Trophoblast cell (in vitro differentiated cells and primary cell): ENCODE measurements around the gene GHSR.

Source experiments
- DNase-seq, 2 donors: peaks; one replicate each; pipeline ENCODE4 v3.0.0-alpha.2; 2016
- H2AFZ ChIP-seq: 2 replicates; pipeline ENCODE4 v1.6.1; 2013; ENCODE audit warnings: low read length, moderate library complexity, mild to moderate bottlenecking; ENCODE audit not compliant: insufficient read depth, poor library complexity
- H2AK5ac ChIP-seq: 2 replicates; pipeline ENCODE4 v1.6.1; 2013; ENCODE audit warnings: mild to moderate bottlenecking, low read length
- H2BK120ac ChIP-seq: 2 replicates; pipeline ENCODE4 v1.6.1; 2013; ENCODE audit warnings: low read length, mild to moderate bottlenecking, moderate library complexity; ENCODE audit not compliant: insufficient read depth, poor library complexity
- H2BK12ac ChIP-seq: 2 replicates; pipeline ENCODE4 v1.6.1; 2013; ENCODE audit warnings: mild to moderate bottlenecking, low read length, moderate library complexity
- H2BK5ac ChIP-seq: 2 replicates; pipeline ENCODE4 v1.6.1; 2013; ENCODE audit warnings: low read length, low read depth, moderate library complexity, mild to moderate bottlenecking; ENCODE audit not compliant: poor library complexity
- H3K14ac ChIP-seq: 2 replicates; pipeline ENCODE4 v1.6.1; 2013; ENCODE audit warnings: mild to moderate bottlenecking, low read length
- H3K18ac ChIP-seq: 2 replicates; pipeline ENCODE4 v1.6.1; 2013; ENCODE audit warnings: mild to moderate bottlenecking, low read length
- H3K23ac ChIP-seq: 2 replicates; pipeline ENCODE4 v1.6.1; 2013; ENCODE audit warnings: low read length
- H3K27ac ChIP-seq: 2 replicates; pipeline ENCODE4 v1.5.1; 2013; ENCODE audit warnings: low read depth, mild to moderate bottlenecking, inconsistent platforms, low read length, moderate library complexity
- H3K27me3 ChIP-seq: 2 replicates; pipeline ENCODE4 v1.6.1; 2013; ENCODE audit warnings: inconsistent platforms, mild to moderate bottlenecking, low read length, moderate library complexity; ENCODE audit not compliant: insufficient read depth
- H3K36me3 ChIP-seq, 2 experiments: 1 replicate in 1 of 2; 2 replicates in 1 of 2; pipeline ENCODE4 v1.6.1; 2013; ENCODE audit warnings: low read length in 2 of 2, mild to moderate bottlenecking in 2 of 2, moderate library complexity in 1 of 2; ENCODE audit not compliant: insufficient read depth in 2 of 2, control insufficient read depth in 1 of 2
- H3K4ac ChIP-seq: 2 replicates; pipeline ENCODE4 v1.6.1; 2013; ENCODE audit warnings: low read depth, mild to moderate bottlenecking, low read length, moderate library complexity
- H3K4me1 ChIP-seq, 2 experiments: 1 replicate in 1 of 2; 2 replicates in 1 of 2; pipeline ENCODE4 v1.6.1; 2013; ENCODE audit warnings: low read length in 2 of 2, mild to moderate bottlenecking in 2 of 2, moderate library complexity in 1 of 2; ENCODE audit not compliant: insufficient read depth in 2 of 2, control insufficient read depth in 1 of 2
- H3K4me2 ChIP-seq: 2 replicates; pipeline ENCODE4 v1.6.1; 2013; ENCODE audit warnings: inconsistent platforms, mild to moderate bottlenecking, low read length, moderate library complexity
- H3K4me3 ChIP-seq: 2 replicates; pipeline ENCODE4 v1.5.1; 2013; ENCODE audit warnings: mild to moderate bottlenecking, low read depth, low read length, inconsistent platforms
- H3K79me1 ChIP-seq: one replicate; pipeline ENCODE4 v1.6.1; 2013; ENCODE audit warnings: low read length
- H3K79me2 ChIP-seq: 2 replicates; pipeline ENCODE4 v1.6.1; 2013; ENCODE audit warnings: low read length, mild to moderate bottlenecking; ENCODE audit not compliant: control insufficient read depth, insufficient read depth, poor library complexity
- H3K9ac ChIP-seq: 2 replicates; pipeline ENCODE4 v1.6.1; 2013; ENCODE audit warnings: mild to moderate bottlenecking, low read length
- H3K9me3 ChIP-seq: 2 replicates; pipeline ENCODE4 v1.6.1; 2013; ENCODE audit warnings: low read depth, mild to moderate bottlenecking, control low read depth, inconsistent platforms, low read length; ENCODE audit not compliant: insufficient read depth
- H4K12ac ChIP-seq: 2 replicates; pipeline ENCODE4 v1.6.1; 2013; ENCODE audit warnings: low read depth, mild to moderate bottlenecking, low read length, moderate library complexity
- H4K8ac ChIP-seq: 2 replicates; pipeline ENCODE4 v1.6.1; 2013; ENCODE audit warnings: low read depth, mild to moderate bottlenecking, low read length, moderate library complexity
- H4K91ac ChIP-seq: one replicate; pipeline ENCODE4 v1.6.1; 2013; ENCODE audit warnings: low read depth, mild to moderate bottlenecking, low read length, moderate library complexity
- WGBS: extraction: QIAGEN DNeasy Blood & Tissue Kit; methylation state at CpG from one replicate; pipeline ENCODE4 v1.1.7; 2013; ENCODE audit warnings: missing lambda C conversion rate; ENCODE audit not compliant: insufficient read length, insufficient coverage; ENCODE audit errors: extremely low coverage; 5-methylcytosine and 5-hydroxymethylcytosine counted together

The GHSR gene

GRCh38 chr3:172396400-172396799 is 51.9 kb downstream of the GHSR start:
- Histone ChIP-seq H3K4ac (no peak overlapping the region), H3K4me3 (no peak overlapping the region), H3K27ac (no peak overlapping the region), H2BK5ac (no peak overlapping the region), H4K91ac (no peak overlapping the region), H3K18ac (no peak overlapping the region), H3K4me2 (no peak overlapping the region), H3K9ac (no peak overlapping the region), H4K8ac (no peak overlapping the region), H2AK5ac (no peak overlapping the region), H2BK12ac (no peak overlapping the region), H3K36me3 (peaks cover 4 to 5% of the 10 kb centered on the region in 2 experiments), H3K9me3 (no peaks in the 10 kb centered on the region), H2AFZ (no peak overlapping the region), H3K79me1 (no peaks in the 10 kb centered on the region), H3K23ac (no peak overlapping the region), H4K12ac (no peak overlapping the region), H3K4me1 (no peaks in the 10 kb centered on the region), H2BK120ac (no peak overlapping the region), H3K79me2 (no peaks in the 10 kb centered on the region), H3K27me3 (no peaks in the 10 kb centered on the region), H3K14ac (no peak overlapping the region)
- no peak for DNase-seq
- no CpG with 5 or more reads among the region's 7 CpGs for WGBS

GRCh38 chr3:172394692-172395091 is 53.6 kb downstream of the GHSR start:
- Histone ChIP-seq H3K27me3 (no peaks in the 10 kb centered on the region), H2AFZ (no peak overlapping the region), H3K18ac (no peak overlapping the region), H4K12ac (no peak overlapping the region), H3K4ac (no peak overlapping the region), H3K4me3 (no peak overlapping the region), H2BK12ac (no peak overlapping the region), H3K27ac (no peak overlapping the region), H3K9me3 (no peaks in the 10 kb centered on the region), H4K91ac (no peak overlapping the region), H2AK5ac (no peak overlapping the region), H3K79me1 (no peaks in the 10 kb centered on the region), H2BK120ac (no peak overlapping the region), H4K8ac (no peak overlapping the region), H3K36me3 (peaks cover 4 to 7% of the 10 kb centered on the region in 2 experiments), H3K23ac (no peak overlapping the region), H3K9ac (no peak overlapping the region), H3K4me1 (no peaks in the 10 kb centered on the region), H3K4me2 (no peak overlapping the region), H2BK5ac (no peak overlapping the region), H3K14ac (no peak overlapping the region), H3K79me2 (no peaks in the 10 kb centered on the region)
- WGBS: no CpG with 5 or more reads among the region's 2 CpGs
- no peak for DNase-seq
